ENCODE results near the gene ATP13A3. TPM values are rescaled to one million over a fixed set of nuclear protein-coding genes. Genes with fewer than 3 reads are reported as not detected.

ATP13A3 gene
- total and polyA plus RNA-seq, 2 of the 4 experiments (the other 2 are of a cell fraction) = 48.1 to 154 TPM

- no peak overlapping the region for H2BK5ac ChIP-seq (ENCODE audit: low read depth, low read length, poor library complexity, severe bottlenecking)
- peaks cover 27% of the 10 kb centered on the region for H3K4me1 ChIP-seq (ENCODE audit: control insufficient read depth, insufficient read depth, low read length)
- in situ Hi-C loops (cut with MboI; ENCODE audit: low sequenced_read_pairs) = no loop called here
- H2BK120ac ChIP-seq (ENCODE audit: low read depth, low read length) = peak overlapping the region; percentile 15; the same call in 1 of the 2 replicates
- no peak overlapping the region for H3K4me3 ChIP-seq (ENCODE audit: insufficient read depth, low read depth, low read length)
- no peak overlapping the region for H2BK20ac ChIP-seq (ENCODE audit: low read depth, low read length)
- no peak overlapping the region for H3K23ac ChIP-seq (ENCODE audit: low read depth, low read length)
- H3K27me3 ChIP-seq (ENCODE audit: control insufficient read depth, insufficient read depth, low read length) = no peaks in the 10 kb centered on the region
- H2AK5ac ChIP-seq (ENCODE audit: low read depth, low read length) = peak overlapping the region; percentile 9; the same call in 1 of the 2 replicates
- no peak overlapping the region for H3K4me2 ChIP-seq (ENCODE audit: low read depth, low read length)
- ATAC-seq (ENCODE audit: low read depth) (no peak), DNase-seq (no peak)
- H2AK9ac ChIP-seq (replicated peaks; ENCODE audit: low read depth, low read length, poor library complexity) = no peak overlapping the region
- H4K20me1 ChIP-seq (ENCODE audit: insufficient read depth, low read length) = no peaks in the 10 kb centered on the region
- peaks cover 24% of the 10 kb centered on the region for H3K9me1 ChIP-seq (ENCODE audit: insufficient read depth, low read length)
- H4K91ac ChIP-seq (ENCODE audit: insufficient read depth, low read depth, low read length) = 0 out of 2 replicates have a peak overlapping the region, but pooled peaks have one; percentile 11
- H3K9me3 ChIP-seq (ENCODE audit: control insufficient read depth, insufficient read depth, low read length) = no peaks in the 10 kb centered on the region
- no peak overlapping the region for H4K5ac ChIP-seq (ENCODE audit: low read depth, low read length)
- dilution Hi-C loops (cut with HindIII; ENCODE audit: low sequenced_read_pairs, unreplicated experiment) = no loop called here
- no peak overlapping the region for H3K9ac ChIP-seq (ENCODE audit: low read depth, low read length)
- H3K56ac ChIP-seq (ENCODE audit: extremely low read depth, insufficient read depth, low read length) = no peak overlapping the region
- TF ChIP-seq MAZ (IDR thresholded peaks at IDR 0.05; ENCODE audit: borderline replicate concordance, low read depth, low read length) (no peak), RCOR1 (IDR thresholded peaks at IDR 0.05; ENCODE audit: insufficient replicate concordance, low read length) (no peak), RFX5 (IDR thresholded peaks at IDR 0.05; ENCODE audit: low read depth, low read length) (no peak), POLR2A (IDR thresholded peaks at IDR 0.05; ENCODE audit: low read depth, low read length) (no peak), MAFK (IDR thresholded peaks at IDR 0.05; ENCODE audit: low read depth, low read length) (no peak), BHLHE40 (IDR thresholded peaks at IDR 0.05; ENCODE audit: low read depth, low read length) (no peak), CEBPB (IDR thresholded peaks at IDR 0.05; ENCODE audit: low read depth, low read length) (no peak), CTCF (conservative IDR thresholded peaks at IDR 0.05; ENCODE audit: low read depth, low read length) (no peak), NFE2L2 (IDR thresholded peaks at IDR 0.05; ENCODE audit: low read depth, low read length) (no peak), FOS (IDR thresholded peaks at IDR 0.05; ENCODE audit: low read depth, low read length) (no peak), MXI1 (IDR thresholded peaks at IDR 0.05; ENCODE audit: borderline replicate concordance, low read depth, low read length) (no peak), SMC3 (IDR thresholded peaks at IDR 0.05; ENCODE audit: low read depth, low read length) (no peak)
- TF ChIP-seq, protein P1, sequence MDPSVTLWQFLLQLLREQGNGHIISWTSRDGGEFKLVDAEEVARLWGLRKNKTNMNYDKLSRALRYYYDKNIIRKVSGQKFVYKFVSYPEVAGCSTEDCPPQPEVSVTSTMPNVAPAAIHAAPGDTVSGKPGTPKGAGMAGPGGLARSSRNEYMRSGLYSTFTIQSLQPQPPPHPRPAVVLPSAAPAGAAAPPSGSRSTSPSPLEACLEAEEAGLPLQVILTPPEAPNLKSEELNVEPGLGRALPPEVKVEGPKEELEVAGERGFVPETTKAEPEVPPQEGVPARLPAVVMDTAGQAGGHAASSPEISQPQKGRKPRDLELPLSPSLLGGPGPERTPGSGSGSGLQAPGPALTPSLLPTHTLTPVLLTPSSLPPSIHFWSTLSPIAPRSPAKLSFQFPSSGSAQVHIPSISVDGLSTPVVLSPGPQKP (IDR thresholded peaks at IDR 0.05; ENCODE audit: borderline replicate concordance, low read depth, low read length) = no peak
- no peaks in the 10 kb centered on the region for H3K36me3 ChIP-seq (ENCODE audit: control insufficient read depth, insufficient read depth, low read length)
- no peak overlapping the region for H3K18ac ChIP-seq (ENCODE audit: low read depth, low read length)
- peaks cover 3 to 18% of the 10 kb centered on the region in 2 experiments; a peak in 3 of 4 replicates for H3K79me1 ChIP-seq (ENCODE audit: low read depth in 1 of 2, low read length in 2 of 2)
- H3K4ac ChIP-seq (ENCODE audit: low read depth, low read length) = peak overlapping the region; percentile 55
- 0 out of 3 replicates have a peak overlapping the region, but pooled peaks have one; percentile 10 for H2BK15ac ChIP-seq (ENCODE audit: low read depth, low read length)
- H3K14ac ChIP-seq (replicated peaks; ENCODE audit: low read depth, low read length) = no peak overlapping the region
- no CpG with 5 or more reads among the region's 5 CpGs for WGBS, 2 experiments (ENCODE audit: extremely low coverage in 2 of 2, insufficient read length in 1 of 2)
- intact Hi-C loops (cut with micrococcal nuclease) = no loop called here
- H2AFZ ChIP-seq (replicated peaks; ENCODE audit: low read length, poor library complexity) = no peak overlapping the region
- no TSS peak for BruUV-seq (replicated peaks)
- no peak overlapping the region for H4K8ac ChIP-seq (ENCODE audit: low read depth in 2 of 2, low read length in 2 of 2)
- CTCF ChIA-PET = no interaction called here
- H3K27ac ChIP-seq (ENCODE audit: insufficient read depth, low read length) = no peak overlapping the region
- POLR2A ChIA-PET (ENCODE audit: unreplicated experiment) = no interaction called here
These were observed 5.2 kb upstream of the ATP13A3 start for GRCh38 chr3:194492001-194492400.

Data from IMR-90 (cell line).